Neural cell (in vitro differentiated cells): ENCODE data around the gene LHPP. TPM values are rescaled to one million over a fixed set of nuclear protein-coding genes. Genes with fewer than 3 reads are reported as not detected.

Source experiments
- H2AFZ ChIP-seq: fragments of 200-600, 300-800 bp; sonication (generic), shearing (Covaris generic); 2 replicates; pipeline ENCODE4 v1.6.0; 2014; ENCODE audit warnings: low read depth, mild to moderate bottlenecking, antibody characterized with exemption, low read length, moderate library complexity
- H3F3A ChIP-seq: fragments of 200-600 bp; shearing (Covaris generic); 2 replicates; pipeline ENCODE4 v1.6.1; 2016; ENCODE audit warnings: mild to moderate bottlenecking, moderate library complexity, mixed read lengths, antibody characterized with exemption, low read length; ENCODE audit not compliant: insufficient read depth, poor library complexity, severe bottlenecking
- H3K27ac ChIP-seq: fragments of 200-600, 300-800 bp; sonication (generic), shearing (Covaris generic); 2 replicates; pipeline ENCODE4 v1.5.1; 2014; ENCODE audit warnings: mild to moderate bottlenecking, low read length, moderate library complexity
- H3K27me3 ChIP-seq: fragments of 300-800, 200-600 bp; sonication (generic), shearing (Covaris generic); 2 replicates; pipeline ENCODE4 v1.6.0; 2014; ENCODE audit warnings: mild to moderate bottlenecking, low read depth, low read length, moderate library complexity; ENCODE audit not compliant: insufficient read depth
- H3K36me3 ChIP-seq: fragments of 300-800, 200-600 bp; sonication (generic), shearing (Covaris generic); 2 replicates; pipeline ENCODE4 v1.5.1; 2014; ENCODE audit warnings: mild to moderate bottlenecking, antibody characterized with exemption, low read length, moderate library complexity; ENCODE audit not compliant: insufficient read depth
- H3K4me2 ChIP-seq: fragments of 300-800, 200-600 bp; sonication (generic), shearing (Covaris generic); 2 replicates; pipeline ENCODE4 v1.6.0; 2014; ENCODE audit warnings: mild to moderate bottlenecking, low read length
- H3K4me3 ChIP-seq: fragments of 300-800, 200-600 bp; sonication (generic), shearing (Covaris generic); 2 replicates; pipeline ENCODE4 v1.5.1; 2014; ENCODE audit warnings: mild to moderate bottlenecking, low read length, moderate library complexity
- H3K79me2 ChIP-seq: fragments of 200-600 bp; shearing (Covaris generic); replicated peaks from 2 replicates; pipeline ENCODE4 v1.6.0; 2014; ENCODE audit warnings: mild to moderate bottlenecking, low read length, moderate library complexity; ENCODE audit not compliant: insufficient read depth
- H3K9ac ChIP-seq: fragments of 300-800, 200-600 bp; sonication (generic), shearing (Covaris generic); 2 replicates; pipeline ENCODE4 v1.6.1; 2016; ENCODE audit warnings: mild to moderate bottlenecking, low read length, mixed read lengths
- H3K9me2 ChIP-seq: fragments of 200-600 bp; shearing (Covaris generic); 2 replicates; pipeline ENCODE4 v1.6.1; 2016; ENCODE audit warnings: mild to moderate bottlenecking, low read length, mixed read lengths; ENCODE audit not compliant: insufficient read depth
- H3K9me3 ChIP-seq: fragments of 200-600, 300-800 bp; sonication (generic), shearing (Covaris generic); 2 replicates; pipeline ENCODE4 v1.6.1; 2016; ENCODE audit warnings: mild to moderate bottlenecking, mixed run types, low read length, moderate library complexity, mixed read lengths
- H4K20me1 ChIP-seq: fragments of 200-600 bp; shearing (Covaris generic); 2 replicates; pipeline ENCODE4 v1.6.1; 2016; ENCODE audit warnings: mild to moderate bottlenecking, mixed run types; ENCODE audit not compliant: insufficient read depth
- CTCF ChIP-seq: fragments of 450-650 bp; IDR thresholded peaks from 2 replicates; pipeline ENCODE4 v1.5.1; 2014; ENCODE audit warnings: antibody characterized with exemption, mild to moderate bottlenecking, moderate library complexity; ENCODE audit not compliant: poor library complexity, severe bottlenecking
- EP300 ChIP-seq: fragments of 450-650 bp; conservative IDR thresholded peaks from 2 replicates; pipeline ENCODE4 v1.6.1; 2014; ENCODE audit warnings: antibody characterized with exemption, mild to moderate bottlenecking, moderate library complexity; ENCODE audit not compliant: poor library complexity, severe bottlenecking
- EZH2 ChIP-seq: fragments of 200-600, 300-800 bp; shearing (Covaris generic), sonication (generic); IDR thresholded peaks from 2 replicates; pipeline ENCODE4 v1.6.1; 2014; ENCODE audit warnings: antibody characterized with exemption, low read length, borderline replicate concordance, mild to moderate bottlenecking; ENCODE audit not compliant: insufficient read depth, poor library complexity, severe bottlenecking
- MXI1 ChIP-seq: fragments of 450-650 bp; conservative IDR thresholded peaks from 2 replicates; pipeline ENCODE4 v1.6.1; 2014; ENCODE audit warnings: antibody characterized with exemption, mild to moderate bottlenecking; ENCODE audit not compliant: poor library complexity, severe bottlenecking
- POLR2AphosphoS5 ChIP-seq: IDR thresholded peaks from 2 replicates; pipeline ENCODE4 v1.6.1; 2012
- RAD21 ChIP-seq: fragments of 450-650 bp; conservative IDR thresholded peaks from 2 replicates; pipeline ENCODE4 v1.6.1; 2014; ENCODE audit warnings: antibody characterized with exemption, mild to moderate bottlenecking, moderate library complexity
- REST ChIP-seq: IDR thresholded peaks from 2 replicates; pipeline ENCODE4 v1.6.1; 2012; ENCODE audit warnings: borderline replicate concordance
- SMC3 ChIP-seq: fragments of 450-650 bp; conservative IDR thresholded peaks from 2 replicates; pipeline ENCODE4 v1.6.1; 2014; ENCODE audit warnings: antibody characterized with exemption, mild to moderate bottlenecking, moderate library complexity; ENCODE audit not compliant: poor library complexity
- TAF1 ChIP-seq: IDR thresholded peaks from 2 replicates; pipeline ENCODE4 v1.6.1; 2012; ENCODE audit warnings: low read depth
- polyA plus RNA-seq: library from polyadenylated mRNA; depleted of rRNA; stranded (reverse); fragments of >200 nt; gene quantifications from 2 replicates; pipeline ENCODE4 v1.2.3, GENCODE V29; 2014

The LHPP gene
- polyA plus RNA-seq, 1 donor from 2014 or later, result 16.0 TPM

- H3K9ac ChIP-seq, result no peak overlapping the region
- no peaks in the 10 kb centered on the region for H3K36me3 ChIP-seq
- no peak for TF ChIP-seq REST
- TF ChIP-seq RAD21, result no peak
- TF ChIP-seq EZH2, result no peak
- TF ChIP-seq EP300, result no peak
- no peak for TF ChIP-seq POLR2AphosphoS5
- TF ChIP-seq TAF1, result no peak
- TF ChIP-seq CTCF, result no peak
- no peak for TF ChIP-seq SMC3
- no peak overlapping the region for H3K27ac ChIP-seq
- no peak overlapping the region for H2AFZ ChIP-seq
- no peaks in the 10 kb centered on the region for H3F3A ChIP-seq
- H3K9me3 ChIP-seq, result peaks cover 8% of the 10 kb centered on the region
- no peaks in the 10 kb centered on the region for H3K9me2 ChIP-seq
- no peaks in the 10 kb centered on the region for H4K20me1 ChIP-seq
- no peaks in the 10 kb centered on the region for H3K79me2 ChIP-seq
- no peaks in the 10 kb centered on the region for H3K27me3 ChIP-seq
- no peak overlapping the region for H3K4me2 ChIP-seq
- no peak overlapping the region for H3K4me3 ChIP-seq
Observed at GRCh38 chr10:124594240-124594639, 132.6 kb downstream of the LHPP start.

- Histone ChIP-seq H3K36me3 (no peaks in the 10 kb centered on the region), H4K20me1 (no peaks in the 10 kb centered on the region), H3F3A (no peaks in the 10 kb centered on the region), H3K27me3 (no peaks in the 10 kb centered on the region), H3K4me3 (no peak overlapping the region), H3K9ac (no peak overlapping the region), H3K4me2 (no peak overlapping the region), H3K9me2 (no peaks in the 10 kb centered on the region), H3K27ac (no peak overlapping the region), H2AFZ (no peak overlapping the region), H3K79me2 (no peaks in the 10 kb centered on the region), H3K9me3 (peaks cover 8% of the 10 kb centered on the region)
- TF ChIP-seq EP300, result no peak
- TF ChIP-seq MXI1, result no peak
- no peak for TF ChIP-seq CTCF
- no peak for TF ChIP-seq RAD21
- TF ChIP-seq REST, result no peak
- no peak for TF ChIP-seq SMC3
- TF ChIP-seq TAF1, result no peak
Observed at GRCh38 chr10:124595143-124595883, 133.7 kb downstream of the LHPP start.
